SK-N-SH (cell line): Measurements from ENCODE around the gene TYW1B. TPM values are rescaled to one million over a fixed set of nuclear protein-coding genes. Genes with fewer than 3 reads are reported as not detected.
"Not testable (repeated sequence)": the region's sequence is repeated elsewhere in the genome, so short reads cannot be mapped to it uniquely, and the experiment has no call there.

Source experiments
- CTCF ChIA-PET: fragments of 300-600, 350-600 bp; formaldehyde crosslinking; extraction: SDS; loops from one replicate; lab custom pipeline; 2021; lab: Yijun Ruan, JAX
- POLR2A ChIA-PET: fragments of 350-600 bp; sonication (Branson Sonifier 250); formaldehyde crosslinking; extraction: SDS; loops from one replicate; lab custom pipeline; 2020; ENCODE audit warnings: antibody characterized with exemption, inconsistent platforms; lab: Yijun Ruan, JAX
- DNase-seq: peaks from one replicate; pipeline ENCODE4 v3.0.0; 2012
- H2AFZ ChIP-seq: fragments of 200-600 bp; sonication (generic); 2 replicates; pipeline ENCODE4 v1.8.1; 2016; ENCODE audit warnings: antibody characterized with exemption, mild to moderate bottlenecking, low read depth
- H3F3A ChIP-seq: fragments of 200-600 bp; sonication (generic); replicated peaks from 2 replicates; pipeline ENCODE3; 2016; ENCODE audit warnings: antibody characterized with exemption, mild to moderate bottlenecking; ENCODE audit not compliant: insufficient read depth
- H3K27ac ChIP-seq, 2 experiments: fragments of 200-500 bp in 1 of 2; fragments of 200-600 bp in 1 of 2; sonication (Bioruptor generic) in 1 of 2; sonication (generic), shearing (Covaris generic) in 1 of 2; 2 replicates each; pipeline versions ENCODE4 v1.5.1 to v1.6.1; 2014 to 2016; ENCODE audit warnings: low read depth in 2 of 2, inconsistent platforms in 1 of 2, low read length in 1 of 2, mild to moderate bottlenecking in 1 of 2, mixed read lengths in 1 of 2
- H3K27me3 ChIP-seq: fragments of 200-600 bp; sonication (generic), shearing (Covaris generic); 2 replicates; pipeline ENCODE4 v1.6.1; 2016; ENCODE audit warnings: mixed run types; ENCODE audit not compliant: insufficient read depth
- H3K36me3 ChIP-seq, 2 experiments: fragments of 200-500 bp in 1 of 2; fragments of 200-600 bp in 1 of 2; sonication (Bioruptor generic) in 1 of 2; sonication (generic) in 1 of 2; replicated peaks in 1 of 2; 2 replicates each; pipeline versions ENCODE3 to v1.5.1; 2014 to 2016; ENCODE audit warnings: low read length in 1 of 2, mild to moderate bottlenecking in 1 of 2; ENCODE audit not compliant: insufficient read depth in 2 of 2, control insufficient read depth in 1 of 2
- H3K4me1 ChIP-seq, 2 experiments: fragments of 200-500 bp in 1 of 2; fragments of 200-600 bp in 1 of 2; sonication (Bioruptor generic) in 1 of 2; sonication (generic), shearing (Covaris generic) in 1 of 2; 2 replicates each; pipeline versions ENCODE4 v1.5.1 to v1.6.1; 2014 to 2016; ENCODE audit warnings: low read depth in 1 of 2, low read length in 1 of 2, mixed run types in 1 of 2; ENCODE audit not compliant: insufficient read depth in 2 of 2, control insufficient read depth in 1 of 2
- H3K4me2 ChIP-seq: fragments of 200-600 bp; sonication (generic), shearing (Covaris generic); 2 replicates; pipeline ENCODE4 v1.6.1; 2017; ENCODE audit warnings: mixed run types
- H3K4me3 ChIP-seq, 2 experiments: fragments of 200-500 bp in 1 of 2; fragments of 200-600 bp in 1 of 2; sonication (Bioruptor generic) in 1 of 2; sonication (generic), shearing (Covaris generic) in 1 of 2; 2 replicates each; pipeline versions ENCODE4 v1.5.1 to v1.8.1; 2014 to 2016; ENCODE audit warnings: low read depth in 2 of 2, inconsistent platforms in 1 of 2, low read length in 1 of 2, mild to moderate bottlenecking in 1 of 2, mixed read lengths in 1 of 2, moderate library complexity in 1 of 2
- H3K79me2 ChIP-seq: fragments of 200-600 bp; sonication (generic); 2 replicates; pipeline ENCODE4 v1.8.1; 2017; ENCODE audit warnings: mild to moderate bottlenecking; ENCODE audit not compliant: insufficient read depth
- H3K9ac ChIP-seq: fragments of 200-600 bp; sonication (generic); 2 replicates; pipeline ENCODE4 v1.6.1; 2017; ENCODE audit warnings: mixed run types
- H3K9me2 ChIP-seq: fragments of 200-600 bp; sonication (generic); 2 replicates; pipeline ENCODE4 v1.6.1; 2017; ENCODE audit warnings: mixed run types
- H3K9me3 ChIP-seq: fragments of 200-600 bp; sonication (generic); 2 replicates; pipeline ENCODE4 v1.6.1; 2017; ENCODE audit warnings: mixed run types, mild to moderate bottlenecking, moderate library complexity
- H4K20me1 ChIP-seq: fragments of 200-600 bp; sonication (generic); 2 replicates; pipeline ENCODE4 v1.6.1; 2017; ENCODE audit warnings: mild to moderate bottlenecking, mixed run types; ENCODE audit not compliant: insufficient read depth
- WGBS: methylation state at CpG from one replicate; pipeline ENCODE4 v1.1.6; 2017; ENCODE audit warnings: low lambda C conversion rate; 5-methylcytosine and 5-hydroxymethylcytosine counted together
- polyA plus RNA-seq, 3 experiments: library from polyadenylated mRNA; depleted of rRNA; stranded (reverse); fragments of >200 nt; gene quantifications; 2 replicates each; pipeline ENCODE4 v1.2.3, GENCODE V29; 2012

TYW1B gene
- polyA plus RNA-seq, 1 of the 3 experiments (the other 2 are of a cell fraction), result 1.4 TPM

DNA sequence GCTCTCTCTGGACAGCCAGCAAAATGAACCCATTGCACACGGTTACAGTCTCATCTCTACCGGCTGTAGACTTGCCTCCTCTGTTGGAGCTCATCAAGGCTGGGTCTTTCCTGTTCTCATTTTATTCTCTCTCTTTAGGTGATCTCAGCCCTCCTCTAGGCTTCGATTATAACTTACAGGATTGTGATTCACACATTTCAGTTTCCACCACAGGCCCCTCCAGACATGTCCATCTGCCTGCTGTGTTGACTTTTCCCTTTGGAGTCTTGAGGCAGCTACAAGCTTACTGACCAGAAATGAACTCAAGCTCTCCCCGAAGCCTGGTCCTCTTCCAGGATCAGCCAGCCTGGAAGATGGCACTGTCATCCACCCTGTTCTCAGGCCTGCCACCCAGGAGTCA lies 268.5 kb downstream of the TYW1B start:
- H3K9ac ChIP-seq, H3K27me3 ChIP-seq, H3K4me1 ChIP-seq, H3F3A ChIP-seq, H3K4me3 ChIP-seq, H3K79me2 ChIP-seq, H3K27ac ChIP-seq, CTCF ChIA-PET, H3K4me2 ChIP-seq, H4K20me1 ChIP-seq, H2AFZ ChIP-seq, POLR2A ChIA-PET, H3K36me3 ChIP-seq, DNase-seq, H3K9me3 ChIP-seq, H3K9me2 ChIP-seq: not testable (repeated sequence)
- WGBS, result 57% methylated on average over 3 of the region's 4 CpGs

GRCh38 chr7:72556733-72557132 lies 271.3 kb downstream of the TYW1B start:
- H3K27ac ChIP-seq, H3K36me3 ChIP-seq, H3K79me2 ChIP-seq, H3K4me3 ChIP-seq, H3K9me3 ChIP-seq, DNase-seq, CTCF ChIA-PET, H3K27me3 ChIP-seq, H3K4me2 ChIP-seq, H3K9me2 ChIP-seq, H2AFZ ChIP-seq, H3F3A ChIP-seq, H4K20me1 ChIP-seq, POLR2A ChIA-PET, H3K9ac ChIP-seq, H3K4me1 ChIP-seq: not testable (repeated sequence)
- 46% methylated on average over 4 of the region's 4 CpGs for WGBS

DNA sequence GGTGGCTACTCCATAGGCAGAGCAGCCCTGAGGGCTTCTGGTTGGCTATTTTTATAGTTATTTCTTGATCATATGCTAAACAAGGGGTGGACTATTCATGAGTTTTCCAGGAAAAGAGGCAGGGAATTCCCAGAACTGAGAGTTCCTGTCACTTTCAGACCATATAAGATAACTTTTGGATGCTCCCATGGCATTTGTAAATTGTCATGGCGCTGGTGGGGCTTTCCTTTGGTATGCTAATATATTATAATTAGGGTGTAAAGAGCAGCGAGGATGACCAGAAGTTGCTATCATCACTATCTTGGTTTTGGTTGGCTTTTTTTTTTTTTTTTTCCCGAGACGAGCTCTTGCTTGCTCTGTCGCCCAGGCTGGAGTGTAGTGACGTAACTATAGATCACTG lies 272.8 kb downstream of the TYW1B start:
- H3K4me1 ChIP-seq, H3K9me2 ChIP-seq, POLR2A ChIA-PET, H3K9ac ChIP-seq, H3K9me3 ChIP-seq, H4K20me1 ChIP-seq, CTCF ChIA-PET, H3K4me3 ChIP-seq, H3K27me3 ChIP-seq, H3K79me2 ChIP-seq, H3F3A ChIP-seq, H3K4me2 ChIP-seq, H2AFZ ChIP-seq, H3K27ac ChIP-seq, H3K36me3 ChIP-seq, DNase-seq: not testable (repeated sequence)
- WGBS, result 56% methylated on average over 6 of the region's 6 CpGs

- H3K9me3 ChIP-seq, H4K20me1 ChIP-seq, H3K79me2 ChIP-seq, H3F3A ChIP-seq, H3K36me3 ChIP-seq, H3K9me2 ChIP-seq, H3K4me2 ChIP-seq, H2AFZ ChIP-seq, DNase-seq, CTCF ChIA-PET, H3K4me3 ChIP-seq, H3K4me1 ChIP-seq, POLR2A ChIA-PET, H3K27me3 ChIP-seq, H3K9ac ChIP-seq, H3K27ac ChIP-seq: not testable (repeated sequence)
- 53% methylated on average over 4 of the region's 5 CpGs for WGBS
Measured at GRCh38 chr7:72554401-72554800, 273.6 kb downstream of the TYW1B start.

GRCh38 chr7:72550454-72550853 lies 277.5 kb downstream of the TYW1B start:
- DNase-seq, H3K9me3 ChIP-seq, H4K20me1 ChIP-seq, H3K27me3 ChIP-seq, H3K4me3 ChIP-seq, H3K79me2 ChIP-seq, H3K36me3 ChIP-seq, H2AFZ ChIP-seq, H3K4me2 ChIP-seq, CTCF ChIA-PET, H3K9me2 ChIP-seq, H3K27ac ChIP-seq, H3K4me1 ChIP-seq, H3K9ac ChIP-seq, H3F3A ChIP-seq, POLR2A ChIA-PET: not testable (repeated sequence)

GRCh38 chr7:72546586-72547237 lies 281.3 kb downstream of the TYW1B start:
- H3K79me2 ChIP-seq, H3K36me3 ChIP-seq, DNase-seq, H3K9ac ChIP-seq, H3K4me2 ChIP-seq, POLR2A ChIA-PET, H2AFZ ChIP-seq, H3K9me3 ChIP-seq, H3K27ac ChIP-seq, H3K4me1 ChIP-seq, H3F3A ChIP-seq, CTCF ChIA-PET, H3K4me3 ChIP-seq, H3K9me2 ChIP-seq, H4K20me1 ChIP-seq, H3K27me3 ChIP-seq: not testable (repeated sequence)
- WGBS, result 53% methylated on average over 9 of the region's 9 CpGs

- H3K4me3 ChIP-seq, H3K9ac ChIP-seq, H2AFZ ChIP-seq, DNase-seq, H3F3A ChIP-seq, H4K20me1 ChIP-seq, H3K79me2 ChIP-seq, H3K4me1 ChIP-seq, H3K9me3 ChIP-seq, H3K36me3 ChIP-seq, H3K27me3 ChIP-seq, H3K4me2 ChIP-seq, POLR2A ChIA-PET, H3K27ac ChIP-seq, H3K9me2 ChIP-seq, CTCF ChIA-PET: not testable (repeated sequence)
- 20% methylated on average over 2 of the region's 2 CpGs for WGBS
Measured at GRCh38 chr7:72544531-72544930, 283.5 kb downstream of the TYW1B start.
